ENCODE results near the gene MYH13.

The MYH13 gene

GRCh38 chr17:10403589-10403988 lies 30.8 kb upstream of the MYH13 start:
- DNase-seq (ENCODE audit: low spot score), result no peak
- no peak for TF ChIP-seq CTCF (IDR thresholded peaks at IDR 0.05; ENCODE audit: extremely low read depth, insufficient read depth, missing control alignments)
- in situ Hi-C loops (cut with MboI; ENCODE audit: low pct_unique_long_range_greater_than_20kb, low sequenced_read_pairs, unreplicated experiment), result no loop called here

GRCh38 chr17:10398352-10398751 lies 25.5 kb upstream of the MYH13 start:
- no peak for TF ChIP-seq CTCF (IDR thresholded peaks at IDR 0.05; ENCODE audit: extremely low read depth, insufficient read depth, missing control alignments)
- no peak for DNase-seq (ENCODE audit: low spot score)
- in situ Hi-C loops (cut with MboI; ENCODE audit: low pct_unique_long_range_greater_than_20kb, low sequenced_read_pairs, unreplicated experiment), result no loop called here

- in situ Hi-C loops (cut with MboI; ENCODE audit: low pct_unique_long_range_greater_than_20kb, low sequenced_read_pairs, unreplicated experiment), result no loop called here
- no peak for TF ChIP-seq CTCF (IDR thresholded peaks at IDR 0.05; ENCODE audit: extremely low read depth, insufficient read depth, missing control alignments)
- DNase-seq (ENCODE audit: low spot score), result no peak
These were observed 23.8 kb upstream of the MYH13 start for GRCh38 chr17:10396524-10397163.

DNA sequence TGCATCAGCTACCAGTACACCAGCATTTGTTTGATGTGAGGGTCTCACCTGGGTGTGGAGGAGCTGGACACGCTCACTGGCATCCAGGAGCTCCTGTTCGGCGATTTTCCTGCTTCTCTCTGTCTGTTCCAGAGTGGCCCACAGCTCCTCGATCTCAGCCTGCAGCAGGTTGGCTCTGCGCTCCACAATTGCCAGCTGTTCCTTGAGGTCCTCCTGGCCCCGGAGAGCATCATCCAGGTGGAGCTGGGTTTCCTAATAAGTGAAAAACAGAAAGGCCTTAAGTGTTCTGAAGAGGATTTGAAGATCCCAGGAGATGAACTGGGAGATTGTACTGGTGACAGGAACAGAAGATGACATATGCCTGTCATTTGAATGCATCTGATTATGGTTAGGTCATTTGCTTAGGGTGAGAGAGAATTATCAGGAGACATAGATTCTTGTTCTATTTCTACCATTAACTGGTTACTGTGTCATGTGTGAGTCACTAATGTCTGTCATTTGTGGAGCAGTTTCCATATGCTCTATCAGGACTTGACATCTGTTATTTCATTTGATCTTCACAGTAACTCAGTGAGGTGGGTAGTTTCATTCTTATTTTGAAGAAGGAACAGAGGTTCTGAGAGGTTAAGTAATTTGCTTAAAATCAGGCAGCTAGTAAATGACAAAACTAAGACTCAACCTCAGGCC lies 21.5 kb upstream of the MYH13 start:
- no peak for TF ChIP-seq CTCF (IDR thresholded peaks at IDR 0.05; ENCODE audit: extremely low read depth, insufficient read depth, missing control alignments)
- in situ Hi-C loops (cut with MboI; ENCODE audit: low pct_unique_long_range_greater_than_20kb, low sequenced_read_pairs, unreplicated experiment), result no loop called here

GRCh38 chr17:10392880-10393279 lies 20.1 kb upstream of the MYH13 start:
- DNase-seq (ENCODE audit: low spot score), result no peak
- in situ Hi-C loops (cut with MboI; ENCODE audit: low pct_unique_long_range_greater_than_20kb, low sequenced_read_pairs, unreplicated experiment), result no loop called here
- TF ChIP-seq CTCF (IDR thresholded peaks at IDR 0.05; ENCODE audit: extremely low read depth, insufficient read depth, missing control alignments), result no peak

More for the DNA sequence above, 21.5 kb upstream of the MYH13 start:
- peak; percentile 26 for DNase-seq (ENCODE audit: low spot score)

GRCh38 chr17:10385871-10386270 lies 13.1 kb upstream of the MYH13 start:
- in situ Hi-C loops (cut with MboI; ENCODE audit: low pct_unique_long_range_greater_than_20kb, low sequenced_read_pairs, unreplicated experiment), result no loop called here

More at GRCh38 chr17:10385871-10386270, 13.1 kb upstream of the MYH13 start:
- no peak for TF ChIP-seq CTCF (IDR thresholded peaks at IDR 0.05; ENCODE audit: extremely low read depth, insufficient read depth, missing control alignments)
- no peak for DNase-seq (ENCODE audit: low spot score)

Measured in GM13977 (cell line).